ENCODE data around the gene ENTHD1. TPM values are rescaled to one million over a fixed set of nuclear protein-coding genes. Genes with fewer than 3 reads are reported as not detected.

Gene ENTHD1
- total RNA-seq, 2 experiments from 2014 or later, result 0.47 TPM; not detected in 1

- CTCF ChIA-PET, result interaction anchor here (4.0 kb wide), 1 partner anchor 9 kb away, joined by 21 read pairs; no protein-coding TSS in a partner anchor
- Histone ChIP-seq H3K4me1 (ENCODE audit: insufficient read depth, low read length) (peaks cover 90% of the 10 kb centered on the region), H3K4me3 (ENCODE audit: low read length) (no peak overlapping the region), H3K27ac (ENCODE audit: low read depth in 1 of 2, low read length in 2 of 2) (peak overlapping the region in 1 of 2 donors; percentile 16), H3K9me3 (ENCODE audit: control insufficient read depth in 1 of 2, insufficient read depth in 1 of 2, low read length in 2 of 2) (no peaks in the 10 kb centered on the region), H3K36me3 (ENCODE audit: insufficient read depth, low read length) (peaks cover 30% of the 10 kb centered on the region), H3K27me3 (ENCODE audit: control insufficient read depth in 1 of 2, insufficient read depth in 2 of 2, low read length in 2 of 2) (no peaks in the 10 kb centered on the region)
- H3K4me1 Mint-ChIP-seq (ENCODE audit: low read depth), result peaks cover 76% of the 10 kb centered on the region
- POLR2A ChIA-PET, result interaction anchor here (1.2 to 16.2 kb wide), 6 partner anchors 10 to 147 kb away, joined by 3 to 393 read pairs (median 4); no protein-coding TSS in a partner anchor
- H3K4me3 Mint-ChIP-seq, result peak overlapping the region; percentile 63
- H3K36me3 Mint-ChIP-seq (ENCODE audit: low read depth), result peaks cover 64% of the 10 kb centered on the region
- intact Hi-C loops (cut with DNase I, micrococcal nuclease), result no loop called here
- no peak overlapping the region for H3K27ac Mint-ChIP-seq
- TF ChIP-seq CTCF (IDR thresholded peaks at IDR 0.05), result no peak
- no peaks in the 10 kb centered on the region for H3K9me3 Mint-ChIP-seq
- ATAC-seq (ENCODE audit: poor library complexity), result no peak
- DNase-seq, result no peak
- no peaks in the 10 kb centered on the region for H3K27me3 Mint-ChIP-seq
These were observed 30.1 kb upstream of the ENTHD1 start for GRCh38 chr22:39923696-39924095.

- H3K27me3 Mint-ChIP-seq, result no peaks in the 10 kb centered on the region
- H3K36me3 Mint-ChIP-seq (ENCODE audit: low read depth), result peaks cover 73% of the 10 kb centered on the region
- intact Hi-C loops (cut with DNase I, micrococcal nuclease), result loop anchor here in 1 of 2 experiments (1.0 to 2.0 kb wide), 3 partner anchors 8 to 15 kb away; no protein-coding TSS in a partner anchor
- Histone ChIP-seq H3K27me3 (ENCODE audit: control insufficient read depth in 1 of 2, insufficient read depth in 2 of 2, low read length in 2 of 2) (no peaks in the 10 kb centered on the region), H3K4me3 (ENCODE audit: low read length) (peak overlapping the region; percentile 11), H3K27ac (ENCODE audit: low read depth in 1 of 2, low read length in 2 of 2) (peak overlapping the region; percentile 70 to 73), H3K9me3 (ENCODE audit: control insufficient read depth in 1 of 2, insufficient read depth in 1 of 2, low read length in 2 of 2) (no peaks in the 10 kb centered on the region), H3K4me1 (ENCODE audit: insufficient read depth, low read length) (peaks cover 82% of the 10 kb centered on the region), H3K36me3 (ENCODE audit: insufficient read depth, low read length) (peaks cover 38% of the 10 kb centered on the region)
- peak in 8 of 14 experiments; percentile 31 to 74 (median 60) for DNase-seq
- POLR2A ChIA-PET, result interaction anchor here (0.6 to 16.2 kb wide), 14 partner anchors 9 to 400 kb away, joined by 3 to 393 read pairs (median 4); no protein-coding TSS in a partner anchor
- CTCF ChIA-PET, result interaction anchor here (1.6 to 4.0 kb wide), 2 partner anchors 9 to 13 kb away, joined by 3 to 21 read pairs; no protein-coding TSS in a partner anchor
- no peak for TF ChIP-seq CTCF (IDR thresholded peaks at IDR 0.05)
- ATAC-seq (ENCODE audit: poor library complexity), result peak; percentile 32
- peaks cover 95% of the 10 kb centered on the region for H3K4me1 Mint-ChIP-seq (ENCODE audit: low read depth)
- H3K4me3 Mint-ChIP-seq, result peak overlapping the region; percentile 84
- no peaks in the 10 kb centered on the region for H3K9me3 Mint-ChIP-seq
- H3K27ac Mint-ChIP-seq, result no peak overlapping the region
These were observed 26.7 kb upstream of the ENTHD1 start for GRCh38 chr22:39920134-39920743.

- Mint-ChIP-seq H3K27me3 (no peaks in the 10 kb centered on the region), H3K36me3 (ENCODE audit: low read depth) (peaks cover 67% of the 10 kb centered on the region), H3K4me3 (peak overlapping the region; percentile 52), H3K4me1 (ENCODE audit: low read depth) (peaks cover 92% of the 10 kb centered on the region), H3K27ac (no peak overlapping the region), H3K9me3 (no peaks in the 10 kb centered on the region)
- no peak for ATAC-seq (ENCODE audit: poor library complexity)
- ChIA-PET POLR2A (interaction anchor here (0.8 to 17.2 kb wide), 11 partner anchors 8 to 256 kb away, joined by 3 to 393 read pairs (median 4); partner anchors contain the start of gene GRAP2), CTCF (interaction anchor here (1.0 to 2.8 kb wide), 6 partner anchors 9 to 43 kb away, joined by 3 to 12 read pairs (median 6); partner anchors contain the start of gene TMA7B)
- Histone ChIP-seq H3K4me3 (ENCODE audit: low read length) (peak overlapping the region; percentile 20), H3K9me3 (ENCODE audit: control insufficient read depth in 1 of 2, insufficient read depth in 1 of 2, low read length in 2 of 2) (no peaks in the 10 kb centered on the region), H3K4me1 (ENCODE audit: insufficient read depth, low read length) (peaks cover 80% of the 10 kb centered on the region), H3K27ac (ENCODE audit: low read depth in 1 of 2, low read length in 2 of 2) (peak overlapping the region; percentile 61 to 73), H3K27me3 (ENCODE audit: control insufficient read depth in 1 of 2, insufficient read depth in 2 of 2, low read length in 2 of 2) (no peaks in the 10 kb centered on the region), H3K36me3 (ENCODE audit: insufficient read depth, low read length) (peaks cover 34% of the 10 kb centered on the region)
- peak in 2 of 14 experiments; percentile 17 to 41 for DNase-seq
- intact Hi-C loops (cut with DNase I, micrococcal nuclease), result loop anchor here in 1 of 2 experiments (1.0 kb wide), 1 partner anchor 9 kb away; no protein-coding TSS in a partner anchor
- no peak for TF ChIP-seq CTCF (IDR thresholded peaks at IDR 0.05)
These were observed 24.4 kb upstream of the ENTHD1 start for GRCh38 chr22:39917776-39918495.

All from CD4-positive, alpha-beta T cell (primary cell).